DMS153 treated with DMSO at 0.1 percent for 48 hours (cell line): Measurements from ENCODE around the gene NTM.

ENCODE experiments used
- DNase-seq: peaks from one replicate; lab custom pipeline; 2025; ENCODE audit not compliant: unreplicated experiment; lab: John Stamatoyannopoulos, UW

Gene NTM

DNA sequence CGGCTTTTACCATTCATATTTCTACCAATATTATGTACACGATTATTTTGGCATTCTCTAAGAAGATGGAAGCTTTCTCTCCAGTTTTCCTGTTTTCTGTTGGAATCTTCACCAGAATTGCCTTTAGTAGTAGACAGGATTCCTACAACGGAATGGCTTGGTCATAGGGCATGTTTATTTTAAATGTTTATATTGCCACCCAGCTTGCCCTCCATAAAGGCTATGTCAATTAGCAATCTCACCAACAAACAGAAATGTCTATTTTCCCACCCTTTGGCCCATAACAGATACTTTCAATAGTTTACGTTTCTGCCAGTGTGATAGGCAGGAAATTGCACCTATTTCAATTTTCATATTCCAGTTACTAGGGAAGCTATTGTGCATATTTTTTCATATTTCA is 893.5 kb downstream of the NTM start:
- no peak for DNase-seq

DNA sequence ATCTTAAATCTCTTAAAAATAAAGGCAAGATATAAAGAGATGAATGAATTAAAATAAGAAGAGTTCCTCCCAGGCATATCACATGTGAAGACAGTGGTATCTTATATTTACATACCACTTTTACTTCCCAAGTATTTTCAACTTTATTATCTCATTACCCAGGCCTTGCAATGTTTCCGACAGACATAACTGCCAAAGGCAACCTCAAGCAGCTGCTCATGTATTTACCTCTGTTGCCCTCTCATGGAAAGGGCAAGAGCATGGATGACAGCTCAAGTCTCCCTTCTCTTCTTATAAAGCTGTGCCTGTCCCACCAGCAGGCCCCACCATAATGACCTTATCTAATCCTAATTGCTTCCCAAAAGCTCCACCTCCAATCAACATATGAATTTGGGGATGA is 894.2 kb downstream of the NTM start:
- DNase-seq, result no peak

DNA sequence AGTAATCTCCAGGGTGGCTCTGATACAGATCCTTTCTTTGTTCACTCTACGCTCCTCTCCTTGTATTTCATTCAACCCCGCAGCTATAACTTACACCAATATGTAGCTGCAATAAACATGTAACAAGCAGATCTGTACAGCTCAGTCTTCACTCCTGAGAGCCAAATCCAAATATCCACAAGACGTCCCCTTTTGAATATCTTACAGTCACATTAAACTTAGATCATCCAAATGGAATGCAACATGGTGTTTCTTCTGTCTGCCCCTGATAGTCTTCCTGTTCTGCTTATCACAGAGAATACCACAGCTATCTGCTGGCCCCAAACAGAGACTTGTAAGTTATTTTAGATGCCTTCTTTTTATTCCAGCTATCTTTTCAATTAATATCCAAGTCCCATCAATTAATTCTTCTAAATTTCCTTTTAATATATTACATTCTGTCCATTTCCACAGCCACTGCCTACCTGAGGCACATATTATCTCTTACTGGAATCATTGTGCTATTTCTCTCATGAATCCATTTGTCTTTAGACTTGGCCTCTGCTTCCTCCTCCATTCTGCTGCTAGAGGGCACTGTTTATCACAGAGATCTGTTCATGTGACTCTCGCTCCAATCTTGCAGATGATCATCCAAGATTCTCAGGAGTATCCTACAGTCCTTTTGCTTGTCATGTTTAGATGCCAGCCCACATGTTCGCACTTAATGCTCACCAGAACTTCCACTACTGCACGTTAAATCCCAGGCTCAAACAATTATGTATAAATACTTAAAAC is 908.6 kb downstream of the NTM start:
- peak; percentile 47 for DNase-seq

DNA sequence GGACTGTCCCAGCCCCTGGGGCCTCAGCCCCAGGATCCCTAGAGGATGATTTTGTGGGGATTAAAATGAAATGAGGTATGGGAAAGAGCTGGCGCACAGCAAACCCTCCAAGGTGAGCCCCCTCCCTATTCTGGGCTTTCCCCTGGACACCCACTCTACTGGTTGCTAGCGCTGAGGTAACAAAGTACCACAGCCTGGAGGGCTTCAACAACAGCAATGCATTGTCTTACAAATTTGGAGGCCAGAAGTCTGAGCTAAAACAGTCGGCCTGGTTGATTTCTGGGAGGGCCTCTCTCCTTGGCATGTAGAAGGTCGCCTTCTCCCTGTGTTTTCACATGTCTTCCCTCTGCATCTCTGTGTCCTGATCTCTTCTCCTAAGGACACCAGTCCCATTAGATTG is 913.6 kb downstream of the NTM start:
- no peak for DNase-seq

DNA sequence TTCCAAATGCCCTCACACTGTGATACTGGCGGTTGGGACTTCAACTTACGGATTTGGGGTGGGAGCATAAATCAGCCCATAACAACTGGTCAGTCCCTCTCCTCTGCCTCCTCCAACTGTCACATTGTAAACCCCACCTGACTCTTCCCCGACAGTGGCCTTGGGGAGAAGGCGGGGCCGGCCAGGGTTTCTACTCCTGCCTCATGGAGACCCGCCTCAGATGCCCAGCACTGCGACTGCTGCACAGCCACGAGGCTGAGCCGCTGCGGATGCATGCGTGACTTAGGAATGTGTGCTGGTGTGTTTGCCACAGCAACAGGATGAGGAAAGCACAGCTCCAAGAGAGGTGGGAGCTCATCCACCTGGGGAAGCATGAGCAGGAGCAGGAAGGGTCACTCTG is 914.2 kb downstream of the NTM start:
- no peak for DNase-seq

DNA sequence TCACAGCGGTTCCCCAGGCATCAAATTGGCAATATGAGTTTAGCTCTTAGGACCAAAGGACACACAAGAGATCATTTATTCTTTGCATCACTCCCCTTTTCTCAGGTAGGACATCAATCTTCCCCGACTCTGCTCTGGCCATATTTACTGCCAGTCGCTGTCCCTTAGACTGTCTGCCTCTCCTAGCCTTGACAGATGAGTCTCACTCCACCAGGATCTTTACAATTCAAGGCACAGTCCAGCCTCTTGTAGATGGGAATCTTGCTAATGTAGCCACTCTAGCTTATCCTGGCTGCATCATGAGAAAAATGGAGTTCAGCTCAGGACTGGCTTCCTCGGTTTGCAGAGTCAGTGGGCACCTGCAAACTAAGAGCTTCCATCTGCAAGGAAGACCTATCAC is 915.2 kb downstream of the NTM start:
- no peak for DNase-seq

DNA sequence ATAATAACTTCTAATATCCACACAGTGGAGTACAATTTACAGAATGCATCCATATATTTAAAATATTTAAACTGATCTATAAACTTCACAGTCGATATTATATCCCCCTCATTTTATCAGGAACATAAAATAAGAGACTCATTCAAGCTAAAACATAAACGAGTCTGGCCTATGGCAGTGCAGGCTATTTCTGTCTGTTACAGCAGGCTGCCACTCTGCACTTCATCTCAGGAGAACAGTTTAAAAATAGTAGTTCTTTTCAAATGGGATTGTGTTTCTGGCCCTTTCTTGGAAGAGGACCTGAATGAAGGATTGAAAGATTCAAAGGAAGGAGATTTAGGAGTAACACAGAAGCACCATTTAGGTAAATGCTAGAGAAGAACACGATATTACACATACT is 915.7 kb downstream of the NTM start:
- DNase-seq, result no peak

DNA sequence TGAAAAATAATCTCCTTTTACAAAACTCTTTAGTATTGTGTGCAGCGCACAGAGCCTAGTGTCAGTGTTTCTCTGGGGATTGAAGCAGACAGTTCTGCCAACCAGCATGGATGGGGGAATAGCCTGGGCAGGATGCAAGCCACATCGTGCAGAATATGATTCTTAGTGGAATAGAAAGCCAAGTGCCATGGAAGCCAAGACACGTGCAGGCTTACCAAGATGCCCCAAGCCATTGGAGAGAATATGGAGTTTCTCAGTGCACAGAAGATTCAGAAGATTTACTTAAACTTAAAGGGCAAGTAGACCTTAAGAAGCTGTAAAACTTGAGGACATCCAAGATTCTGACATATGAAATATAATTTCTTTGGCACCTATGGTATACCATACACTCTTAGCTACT is 917.6 kb downstream of the NTM start:
- DNase-seq, result no peak

DNA sequence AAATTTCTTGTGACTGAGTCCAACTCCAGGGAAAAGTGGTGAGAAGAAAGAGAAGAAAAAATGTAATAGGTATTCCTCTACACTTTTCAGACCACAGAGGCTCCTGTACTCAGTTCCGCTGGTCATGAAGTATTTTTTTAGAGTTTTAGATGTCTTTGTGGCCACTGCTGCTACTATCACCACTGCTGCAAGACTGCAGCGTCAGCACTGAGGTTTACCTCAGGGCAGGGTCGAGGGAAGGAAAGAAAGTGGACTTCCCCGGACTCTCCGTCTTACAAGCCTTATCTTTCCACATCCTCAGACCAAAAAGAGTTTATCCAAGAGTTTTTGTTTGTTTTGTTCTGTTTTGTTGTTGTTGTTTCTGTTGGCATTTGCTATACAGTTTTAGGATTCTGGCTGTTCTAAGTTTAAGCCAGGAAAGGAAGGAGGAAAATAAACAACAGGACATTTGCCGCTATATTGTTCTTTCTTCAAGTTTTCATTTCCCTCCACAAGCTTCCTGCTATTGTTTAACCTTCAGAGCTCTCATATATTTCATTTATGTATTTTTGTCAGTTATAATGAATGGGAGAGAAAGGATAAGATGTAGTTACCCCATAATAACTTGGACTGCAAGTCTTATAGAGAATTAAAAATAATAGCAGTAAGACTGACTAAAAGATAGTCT is 919.3 kb downstream of the NTM start:
- no peak for DNase-seq

DNA sequence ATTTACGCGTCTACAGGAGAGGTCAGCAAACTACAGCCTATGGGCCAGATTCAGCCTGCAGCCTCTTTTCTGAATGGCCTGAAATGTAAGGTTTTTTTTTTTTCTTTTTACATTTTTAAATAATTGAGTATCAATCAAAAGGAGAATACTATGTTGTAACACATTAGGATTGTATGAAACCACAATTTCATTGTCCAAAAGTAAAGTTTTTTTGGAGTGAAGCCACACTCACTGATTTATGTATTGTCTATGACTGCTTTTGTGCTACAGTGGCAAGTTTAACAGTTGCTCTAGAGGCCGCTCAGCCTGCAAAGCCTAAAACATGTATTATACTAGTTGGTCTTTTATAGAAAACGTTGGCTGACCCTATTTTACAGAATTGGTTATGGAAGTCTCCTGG is 923.2 kb downstream of the NTM start:
- DNase-seq, result no peak

DNA sequence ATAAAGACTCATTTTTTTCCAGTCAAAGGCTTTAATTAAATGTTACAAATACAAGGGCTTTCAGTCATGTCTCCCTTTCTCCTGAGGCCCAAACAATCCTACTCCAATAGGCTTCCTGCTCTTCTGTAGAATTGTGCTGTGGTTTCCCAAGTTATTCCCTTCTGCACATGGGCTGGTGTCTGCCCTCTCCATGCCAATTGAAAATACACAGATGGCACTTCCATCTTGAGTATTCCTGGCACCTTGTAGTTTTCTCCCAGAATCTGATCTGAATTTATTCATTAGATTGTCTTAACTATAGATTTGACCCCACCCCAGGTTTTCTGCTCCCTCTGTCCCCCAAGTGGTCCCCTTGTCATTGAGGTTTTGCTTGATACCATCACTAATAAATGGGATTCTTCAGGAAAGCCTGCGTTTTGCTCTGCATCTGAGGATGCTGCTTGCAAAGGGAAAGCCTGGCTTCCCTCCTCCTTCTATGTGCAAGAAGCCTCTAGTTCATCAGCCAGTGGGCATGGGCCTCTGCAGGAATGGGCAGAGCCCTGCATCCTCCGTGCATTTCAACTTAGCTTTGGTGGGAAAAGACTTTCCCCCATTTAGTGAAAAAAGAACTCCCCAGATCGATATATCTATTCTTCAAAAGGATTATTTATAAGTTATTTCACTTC is 926.7 kb downstream of the NTM start:
- DNase-seq, result no peak

DNA sequence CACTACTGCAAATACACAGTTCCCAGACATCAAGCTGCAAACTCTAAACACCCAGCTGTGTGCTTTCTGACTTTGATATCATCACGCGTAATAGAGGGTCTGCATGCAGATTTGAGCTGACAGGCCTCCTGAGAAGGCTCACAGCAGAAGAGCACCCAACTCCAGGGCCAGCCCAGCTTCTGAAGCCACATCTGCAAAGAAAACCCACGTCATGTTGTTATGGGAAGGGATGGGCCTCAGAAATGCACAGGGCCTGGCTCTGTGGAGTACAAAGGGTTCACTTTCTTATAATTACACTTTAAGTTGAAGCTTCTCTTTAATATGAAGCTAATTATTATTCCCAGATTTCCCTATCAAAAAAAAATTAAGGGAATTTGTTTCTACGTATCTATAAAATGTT is 927.9 kb downstream of the NTM start:
- DNase-seq, result no peak

DNA sequence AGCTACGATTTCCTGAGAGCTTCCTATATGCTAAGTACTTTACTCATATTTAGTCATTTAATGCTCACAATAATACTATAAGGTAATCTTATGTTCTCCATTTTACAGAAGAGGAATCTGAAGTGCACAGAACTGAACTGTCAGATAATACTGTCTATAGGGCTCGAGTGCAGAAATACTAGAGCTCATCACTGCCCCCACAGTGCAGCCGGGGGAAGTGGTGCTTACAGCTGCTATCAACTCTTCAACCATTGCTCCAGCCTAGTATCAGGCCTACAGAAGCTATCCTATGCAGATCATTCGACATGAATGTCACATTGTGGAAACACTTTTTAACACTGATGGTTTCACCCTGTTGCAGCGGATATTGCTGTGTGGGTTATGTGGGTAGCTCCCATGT is 929.9 kb downstream of the NTM start:
- no peak for DNase-seq

DNA sequence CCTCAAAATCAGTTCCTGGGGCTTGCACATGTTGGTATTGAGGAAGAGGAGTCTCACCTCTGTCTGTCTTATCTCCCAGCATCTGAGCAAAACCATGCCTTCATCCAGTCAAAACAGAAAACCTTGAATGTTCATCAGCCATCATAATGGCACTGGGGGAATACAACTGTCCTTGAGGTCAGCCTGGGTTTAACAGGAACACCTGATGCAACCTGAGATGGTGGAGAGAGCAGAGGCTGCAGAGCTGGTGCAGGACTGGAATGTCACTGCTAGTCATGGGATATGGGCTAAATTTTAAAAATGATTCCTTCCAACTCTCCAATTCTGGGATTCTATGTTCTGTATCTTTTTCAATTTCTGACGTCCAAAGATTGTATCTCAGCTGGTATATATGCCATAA is 931.0 kb downstream of the NTM start:
- no peak for DNase-seq

DNA sequence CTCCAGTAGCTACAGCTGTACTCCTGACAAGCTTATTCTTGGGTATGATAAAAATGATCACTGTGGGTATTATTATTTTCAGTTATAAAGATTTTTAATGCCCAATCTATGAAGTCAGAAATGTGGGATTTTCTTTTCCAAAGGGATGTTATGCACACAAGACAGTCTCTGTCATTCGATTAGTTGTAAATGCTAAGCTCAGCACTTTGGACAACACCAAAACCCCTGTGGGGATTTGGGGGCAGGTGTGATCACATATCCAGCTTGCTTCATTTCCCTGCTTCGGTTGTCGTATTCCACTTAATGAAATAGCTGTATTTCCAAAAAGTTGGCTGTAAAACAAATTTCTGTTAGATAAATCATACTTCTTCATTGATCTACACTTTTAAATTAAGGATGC is 931.5 kb downstream of the NTM start:
- DNase-seq, result no peak

DNA sequence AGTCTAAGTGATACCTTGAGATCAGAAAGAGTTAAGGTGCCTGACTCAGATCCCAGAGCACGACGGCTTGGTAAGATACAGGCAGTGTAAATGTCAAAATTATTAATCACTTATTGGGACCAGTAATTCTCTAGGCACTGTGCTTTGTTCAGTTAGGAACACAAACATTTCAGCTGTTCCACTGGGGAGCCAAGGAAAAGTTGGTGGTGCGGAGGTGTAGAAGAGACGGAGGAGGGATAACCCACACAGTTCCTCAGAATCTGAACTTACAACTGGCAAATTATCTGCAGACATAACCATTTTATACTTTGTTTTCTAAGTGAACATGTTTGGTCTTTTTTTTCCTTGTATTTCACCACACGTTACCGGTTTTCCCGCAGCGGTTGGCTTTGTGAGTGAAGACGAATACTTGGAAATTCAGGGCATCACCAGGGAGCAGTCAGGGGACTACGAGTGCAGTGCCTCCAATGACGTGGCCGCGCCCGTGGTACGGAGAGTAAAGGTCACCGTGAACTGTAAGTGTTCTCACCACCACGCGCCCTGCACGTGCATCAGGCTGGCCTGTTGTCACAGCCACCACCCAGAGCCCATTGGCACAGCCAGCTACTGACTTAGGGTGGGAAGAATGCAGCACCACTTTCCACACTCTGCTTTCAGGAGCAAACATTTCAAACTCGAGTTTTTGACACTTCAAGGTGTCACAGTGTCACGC is 937.0 kb downstream of the NTM start:
- DNase-seq, result no peak

DNA sequence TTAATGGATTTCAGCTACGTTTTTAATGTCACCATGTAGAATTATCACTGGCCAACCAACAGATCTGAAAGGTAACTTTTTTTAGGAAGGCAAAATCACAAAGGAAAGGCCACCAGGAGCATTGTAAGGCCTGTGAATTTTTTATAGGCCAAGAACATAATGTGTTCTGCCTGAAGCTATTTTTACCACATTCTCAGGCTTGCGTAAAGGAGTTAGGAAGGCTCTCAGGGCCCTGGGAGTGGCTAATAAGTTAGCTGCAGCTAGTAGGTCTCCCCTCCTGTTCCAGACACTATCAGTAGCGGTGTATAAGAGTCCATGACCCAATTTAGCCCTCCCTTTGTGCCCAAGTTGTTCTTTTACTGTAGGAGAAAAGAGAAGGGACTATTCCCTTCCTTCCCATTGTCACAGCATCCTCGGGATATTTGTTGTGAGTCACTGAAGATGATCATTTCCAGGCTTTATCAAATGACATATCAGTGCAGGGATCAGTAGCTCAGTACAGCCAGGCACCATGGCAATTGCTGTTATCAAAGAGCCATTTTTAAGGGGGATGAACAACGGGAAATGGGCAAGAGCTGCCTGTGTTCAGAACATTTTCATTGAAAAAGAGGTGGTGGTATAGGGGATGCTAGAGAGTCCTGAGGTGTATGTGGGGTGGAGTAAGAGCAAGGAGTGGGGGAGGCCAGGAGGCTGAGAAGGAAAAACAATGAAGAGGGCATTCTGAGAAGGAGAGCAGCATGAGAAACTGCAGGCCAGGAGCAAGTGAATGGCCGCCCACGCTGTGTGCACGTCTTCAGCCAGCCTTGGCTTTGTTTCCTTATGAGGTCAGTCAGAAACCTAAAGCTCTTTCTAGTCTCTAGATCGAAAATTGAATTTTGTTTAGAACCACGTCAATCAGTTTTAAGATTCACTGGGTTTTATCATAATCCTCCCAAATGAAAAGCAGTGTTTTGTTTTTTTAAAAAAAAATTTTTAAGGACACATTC is 940.3 kb downstream of the NTM start:
- no peak for DNase-seq

DNA sequence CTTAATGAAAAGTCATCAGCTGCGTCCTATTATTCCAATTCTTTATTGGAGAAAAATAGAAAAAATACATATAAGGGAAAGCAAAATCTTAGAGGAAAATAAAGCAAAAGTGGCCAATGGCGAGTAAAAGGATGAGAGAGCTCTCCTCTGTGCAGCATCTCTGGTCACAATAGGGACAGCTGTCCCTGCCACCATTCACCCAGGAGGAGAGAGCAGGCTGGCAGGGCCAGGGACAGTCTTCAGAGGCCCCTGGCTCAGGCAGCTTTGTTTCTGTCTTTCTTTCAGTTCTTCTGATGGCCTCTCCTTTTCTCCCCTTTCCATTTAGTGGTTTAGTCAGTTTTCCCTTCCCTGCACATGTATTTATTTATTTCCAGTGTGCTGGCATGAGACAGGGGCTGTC is 941.3 kb downstream of the NTM start:
- no peak for DNase-seq

DNA sequence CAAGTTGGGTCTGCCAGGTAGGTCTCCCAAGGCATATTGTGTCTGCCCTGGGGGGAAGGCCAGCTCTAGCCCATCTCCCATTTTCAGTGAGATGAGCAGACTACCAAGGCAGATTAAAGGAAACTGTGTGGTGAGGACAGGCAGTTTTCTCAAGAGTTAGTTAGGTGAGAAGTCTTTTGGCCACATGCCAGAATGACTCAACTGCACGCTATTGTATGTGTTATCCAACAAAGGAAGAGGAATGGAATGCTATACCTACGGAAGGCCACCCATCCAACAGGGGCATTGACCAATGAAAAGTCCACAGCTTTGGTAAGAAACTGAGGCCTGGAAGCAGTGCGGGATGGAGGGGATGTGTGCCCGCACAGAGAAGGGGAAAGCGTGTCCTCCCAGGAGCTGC is 941.7 kb downstream of the NTM start:
- no peak for DNase-seq

DNA sequence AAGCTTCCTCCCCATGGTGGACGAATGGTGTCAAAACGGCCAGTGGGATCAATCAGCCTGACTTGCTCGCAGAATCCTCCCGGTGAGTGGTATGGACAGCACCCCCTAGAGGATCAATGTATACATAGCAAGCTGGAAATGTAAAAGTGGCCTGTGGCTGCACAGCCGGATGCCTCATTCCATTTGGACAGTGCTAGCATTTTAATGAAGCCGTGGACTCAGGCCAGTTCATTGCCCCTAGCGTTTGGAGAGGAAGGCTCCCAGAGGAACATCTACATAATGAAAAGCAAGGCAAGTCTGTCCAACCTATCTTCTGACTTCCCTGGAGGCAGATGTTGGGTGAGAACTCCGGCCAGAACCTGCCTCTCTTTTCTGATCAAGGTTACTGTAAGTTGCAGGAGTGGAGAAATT is 942.3 kb downstream of the NTM start:
- DNase-seq, result peak; percentile 65
